Prostate gland (tissue), 2 donors: Measurements from ENCODE around the gene FMN1. TPM values are rescaled to one million over a fixed set of nuclear protein-coding genes. Genes with fewer than 3 reads are reported as not detected.

Experiments used
- DNase-seq: peaks from one replicate; pipeline ENCODE4 v3.0.0-alpha.2; 2019; ENCODE audit warnings: low spot score
- H3K27ac ChIP-seq, 2 donors: fragments of 200-600 bp; sonication (generic); 2 replicates each; pipeline ENCODE4 v1.5.1; 2017 to 2019
- H3K27me3 ChIP-seq: fragments of 200-600 bp; sonication (generic); replicated peaks from 2 replicates; pipeline ENCODE4 v1.5.1; 2019; ENCODE audit not compliant: insufficient read depth
- H3K36me3 ChIP-seq, 2 donors: fragments of 200-600 bp; sonication (generic); 1 replicate in 1 of 2; 2 replicates in 1 of 2; pipeline versions ENCODE4 v1.5.1 to v1.8.1; 2017 to 2019
- H3K4me1 ChIP-seq: fragments of 200-600 bp; sonication (generic); replicated peaks from 2 replicates; pipeline ENCODE4 v1.5.1; 2019
- H3K4me3 ChIP-seq, 2 donors: fragments of 200-600 bp; sonication (generic); 2 replicates each; pipeline ENCODE4 v1.5.1; 2017 to 2019
- H3K9me3 ChIP-seq: fragments of 200-600 bp; sonication (generic); 2 replicates; pipeline ENCODE4 v1.5.1; 2017
- POLR2A ChIP-seq: fragments of 450-650 bp; IDR thresholded peaks from one replicate; pipeline ENCODE4 v1.6.1; 2016; ENCODE audit warnings: antibody characterized with exemption, mild to moderate bottlenecking
- POLR2AphosphoS5 ChIP-seq: sonication (generic); formaldehyde crosslinking; IDR thresholded peaks from one replicate; pipeline ENCODE4 v1.6.1; 2017; ENCODE audit warnings: antibody characterized with exemption
- WGBS: methylation state at CpG from one replicate; pipeline ENCODE4 v1.1.5; 2018; 5-methylcytosine and 5-hydroxymethylcytosine counted together
- intact Hi-C: fragments of 100-400 bp; cut with DNase I; formaldehyde crosslinking; loops from one replicate; pipeline ENCODE4 v1.14.2; 2022
- total RNA-seq, 2 donors: library from RNA; depleted of rRNA; stranded (reverse); fragments of >200 nt; gene quantifications; one replicate each; pipeline ENCODE4 v1.1.0, GENCODE V29; 2016
- TF ChIP-seq, protein P1 (sequence below), 4 experiments: fragments of 200-600 bp in 2 of 4; fragments of 450-650 bp in 2 of 4; sonication (generic) in 2 of 4; IDR thresholded peaks; 1 replicate in 3 of 4; 2 replicates in 1 of 4; pipeline ENCODE4 v1.5.1; 2016 to 2019; ENCODE audit warnings: antibody characterized with exemption in 4 of 4, mild to moderate bottlenecking in 2 of 4, moderate library complexity in 2 of 4

Gene FMN1
- total RNA-seq, 2 donors from 2014 or later, result 7.1 to 32.5 TPM

DNA sequence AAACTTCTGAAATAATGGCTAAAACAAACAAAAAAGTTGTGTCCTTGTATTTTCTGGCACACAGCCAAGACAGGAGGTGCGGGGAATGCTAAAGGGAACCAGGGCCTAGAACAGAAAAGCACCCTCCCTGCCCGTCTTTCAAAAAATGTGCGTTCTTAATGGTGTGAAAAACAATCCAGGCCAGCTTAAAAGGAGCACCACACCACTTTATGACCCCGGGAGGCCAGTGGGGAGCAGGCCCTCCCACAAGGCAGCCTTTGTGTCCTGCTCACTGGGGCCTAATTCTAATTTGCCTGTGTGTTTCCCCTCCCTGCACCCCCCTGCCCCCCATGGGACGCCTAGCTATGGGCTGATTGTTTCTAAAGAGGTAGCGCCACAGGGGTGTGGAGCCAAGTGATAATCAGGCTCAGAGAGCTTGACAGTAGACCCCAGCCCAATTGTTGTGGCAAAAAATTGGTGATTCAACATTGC lies 295.4 kb downstream of the FMN1 start:
- H3K27me3 ChIP-seq, result no peaks in the 10 kb centered on the region
- intact Hi-C loops, result no loop called here
- no peaks in the 10 kb centered on the region for H3K9me3 ChIP-seq
- no peaks in the 10 kb centered on the region for H3K36me3 ChIP-seq
- no peaks in the 10 kb centered on the region for H3K4me1 ChIP-seq
- no peak overlapping the region for H3K4me3 ChIP-seq
- TF ChIP-seq, protein P1, sequence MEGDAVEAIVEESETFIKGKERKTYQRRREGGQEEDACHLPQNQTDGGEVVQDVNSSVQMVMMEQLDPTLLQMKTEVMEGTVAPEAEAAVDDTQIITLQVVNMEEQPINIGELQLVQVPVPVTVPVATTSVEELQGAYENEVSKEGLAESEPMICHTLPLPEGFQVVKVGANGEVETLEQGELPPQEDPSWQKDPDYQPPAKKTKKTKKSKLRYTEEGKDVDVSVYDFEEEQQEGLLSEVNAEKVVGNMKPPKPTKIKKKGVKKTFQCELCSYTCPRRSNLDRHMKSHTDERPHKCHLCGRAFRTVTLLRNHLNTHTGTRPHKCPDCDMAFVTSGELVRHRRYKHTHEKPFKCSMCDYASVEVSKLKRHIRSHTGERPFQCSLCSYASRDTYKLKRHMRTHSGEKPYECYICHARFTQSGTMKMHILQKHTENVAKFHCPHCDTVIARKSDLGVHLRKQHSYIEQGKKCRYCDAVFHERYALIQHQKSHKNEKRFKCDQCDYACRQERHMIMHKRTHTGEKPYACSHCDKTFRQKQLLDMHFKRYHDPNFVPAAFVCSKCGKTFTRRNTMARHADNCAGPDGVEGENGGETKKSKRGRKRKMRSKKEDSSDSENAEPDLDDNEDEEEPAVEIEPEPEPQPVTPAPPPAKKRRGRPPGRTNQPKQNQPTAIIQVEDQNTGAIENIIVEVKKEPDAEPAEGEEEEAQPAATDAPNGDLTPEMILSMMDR (IDR thresholded peaks at IDR 0.05), result no peak
- TF ChIP-seq POLR2AphosphoS5 (no peak), POLR2A (no peak)
- H3K27ac ChIP-seq, result no peak overlapping the region
- WGBS, result 70% methylated on average over 6 of the region's 6 CpGs
- DNase-seq, result no peak

DNA sequence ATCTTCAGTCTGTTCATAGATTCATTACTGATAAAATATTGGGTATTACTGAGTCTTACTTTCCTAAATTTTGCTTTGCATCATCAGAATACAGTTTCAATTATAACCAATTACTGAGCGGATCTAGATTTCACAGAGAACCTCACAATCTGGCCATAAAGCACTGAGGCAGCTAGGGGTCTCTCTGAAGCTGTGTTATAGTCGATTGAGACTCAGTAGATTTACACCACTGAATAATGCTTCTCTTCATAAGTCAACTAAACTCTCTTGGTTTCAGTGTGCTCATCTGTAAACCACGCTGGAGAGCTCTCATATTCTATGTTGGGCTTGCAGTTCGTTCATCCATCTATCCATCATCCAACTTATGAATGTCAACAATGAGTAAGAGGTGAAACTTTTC lies 296.1 kb downstream of the FMN1 start:
- H3K27me3 ChIP-seq, result no peaks in the 10 kb centered on the region
- TF ChIP-seq POLR2AphosphoS5, result no peak
- TF ChIP-seq, protein P1 (IDR thresholded peaks at IDR 0.05), result no peak
- no peak for TF ChIP-seq POLR2A
- whole genome bisulfite sequencing, result 84% methylated on average over 4 of the region's 4 CpGs
- no peaks in the 10 kb centered on the region for H3K4me1 ChIP-seq
- no peak overlapping the region for H3K4me3 ChIP-seq
- no peak for DNase-seq
- intact Hi-C loops, result no loop called here
- H3K36me3 ChIP-seq, result no peaks in the 10 kb centered on the region
- no peak overlapping the region for H3K27ac ChIP-seq
- no peaks in the 10 kb centered on the region for H3K9me3 ChIP-seq

DNA sequence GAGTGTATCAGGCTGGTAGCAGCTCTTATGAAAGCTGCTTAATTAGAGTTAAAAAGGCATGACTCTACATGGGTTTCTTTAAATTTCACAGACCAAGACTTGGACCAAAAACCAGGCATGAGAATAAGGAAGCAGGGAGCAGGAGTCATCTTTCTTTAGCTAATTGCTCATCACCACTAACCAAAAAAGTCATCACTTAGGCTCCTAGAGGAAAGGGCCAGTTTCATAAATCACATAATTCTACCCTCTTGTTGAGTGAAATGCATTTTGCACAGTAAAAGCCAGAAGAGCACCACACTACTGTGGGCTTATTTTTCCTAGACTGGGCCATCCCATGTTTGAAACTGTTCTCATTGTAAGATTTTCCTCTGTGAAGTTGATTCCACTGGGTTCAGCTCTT lies 301.1 kb downstream of the FMN1 start:
- H3K27me3 ChIP-seq, result no peaks in the 10 kb centered on the region
- DNase-seq, result no peak
- TF ChIP-seq POLR2A (no peak), POLR2AphosphoS5 (no peak)
- TF ChIP-seq, protein P1 (IDR thresholded peaks at IDR 0.05), result no peak
- intact Hi-C loops, result no loop called here
- H3K4me1 ChIP-seq, result no peaks in the 10 kb centered on the region
- no peak overlapping the region for H3K4me3 ChIP-seq
- no peaks in the 10 kb centered on the region for H3K36me3 ChIP-seq
- H3K9me3 ChIP-seq, result no peaks in the 10 kb centered on the region
- H3K27ac ChIP-seq, result no peak overlapping the region

DNA sequence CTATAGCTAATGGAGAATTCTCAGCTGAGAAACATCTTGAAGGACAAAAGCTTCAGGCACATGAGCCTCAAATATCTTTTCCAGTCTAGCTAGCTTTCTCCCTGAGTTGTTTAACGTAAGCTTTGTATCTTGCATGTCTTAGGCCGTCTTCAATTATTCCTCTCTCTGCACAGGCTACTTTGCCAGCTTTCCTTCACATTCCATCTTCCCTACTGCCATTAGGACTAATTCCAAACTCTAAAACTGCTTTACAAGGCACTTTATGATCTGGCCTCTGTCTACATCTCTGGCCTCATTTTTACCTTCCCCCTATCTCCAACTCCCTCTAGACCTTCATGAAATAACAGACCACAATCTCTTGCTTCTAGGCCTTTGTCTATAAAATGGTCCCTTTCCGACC lies 305.3 kb downstream of the FMN1 start:
- no peak for DNase-seq
- H3K4me3 ChIP-seq, result no peak overlapping the region
- H3K27me3 ChIP-seq, result no peaks in the 10 kb centered on the region
- WGBS, result 30% methylated on average over 3 of the region's 3 CpGs
- H3K9me3 ChIP-seq, result no peaks in the 10 kb centered on the region
- TF ChIP-seq POLR2A, result no peak
- TF ChIP-seq, protein P1 (IDR thresholded peaks at IDR 0.05), result no peak
- TF ChIP-seq POLR2AphosphoS5, result peak; percentile 33
- H3K27ac ChIP-seq, result no peak overlapping the region
- no peaks in the 10 kb centered on the region for H3K36me3 ChIP-seq
- intact Hi-C loops, result loop anchor here (5.0 kb wide), 1 partner anchor 108 kb away; no protein-coding TSS in a partner anchor
- H3K4me1 ChIP-seq, result no peaks in the 10 kb centered on the region

DNA sequence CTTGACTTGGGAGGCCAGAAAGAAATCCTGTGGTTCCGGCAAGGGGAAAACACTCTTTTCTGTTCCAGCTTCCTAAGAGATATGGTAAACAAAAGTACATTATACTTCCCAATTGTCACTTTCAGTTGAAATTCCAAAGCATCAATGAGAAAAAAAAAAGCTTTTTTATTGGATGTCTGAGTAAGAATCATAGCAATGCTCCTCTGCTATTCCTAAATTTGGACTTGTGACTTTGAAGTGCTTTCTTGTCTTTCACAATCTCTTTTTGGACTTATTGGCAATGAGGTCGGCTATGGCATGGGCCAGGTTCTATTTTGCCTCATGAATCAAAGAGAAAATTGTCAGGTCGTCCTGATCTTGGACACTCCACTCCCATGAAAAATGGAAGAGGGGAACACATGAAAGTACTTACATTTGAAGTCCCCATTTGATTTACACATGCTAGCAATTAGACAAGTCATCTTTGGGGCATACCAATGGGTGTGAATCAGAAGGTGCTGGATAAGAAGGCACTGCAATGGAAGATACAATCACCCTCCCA lies 306.2 kb downstream of the FMN1 start:
- intact Hi-C loops, result loop anchor here (5.0 kb wide), 1 partner anchor 109 kb away; no protein-coding TSS in a partner anchor
- no peaks in the 10 kb centered on the region for H3K27me3 ChIP-seq
- H3K27ac ChIP-seq, result no peak overlapping the region
- no peaks in the 10 kb centered on the region for H3K36me3 ChIP-seq
- no peaks in the 10 kb centered on the region for H3K4me1 ChIP-seq
- no peak overlapping the region for H3K4me3 ChIP-seq
- no peaks in the 10 kb centered on the region for H3K9me3 ChIP-seq
- no peak for DNase-seq
- 69% methylated on average over 3 of the region's 3 CpGs for WGBS
- no peak for TF ChIP-seq POLR2A
- TF ChIP-seq, protein P1 (IDR thresholded peaks at IDR 0.05), result no peak
